ENCODE data around the gene EIF4EBP2.

Gene EIF4EBP2

GRCh38 chr10:70381471-70382421, 22.2 kb upstream of the EIF4EBP2 start:
- no peak for TF ChIP-seq CTCF (IDR thresholded peaks at IDR 0.05)

GRCh38 chr10:70391654-70392053, 12.3 kb upstream of the EIF4EBP2 start:
- TF ChIP-seq CTCF (IDR thresholded peaks at IDR 0.05): no peak

GRCh38 chr10:70396140-70396539, 7.8 kb upstream of the EIF4EBP2 start:
- no peak for TF ChIP-seq CTCF (IDR thresholded peaks at IDR 0.05)

- no peak for TF ChIP-seq CTCF (IDR thresholded peaks at IDR 0.05)
Measured at GRCh38 chr10:70399177-70399576, 4.8 kb upstream of the EIF4EBP2 start.

- TF ChIP-seq CTCF (IDR thresholded peaks at IDR 0.05): no peak
Measured at GRCh38 chr10:70403483-70404035, 386 bp upstream of the EIF4EBP2 start.

GRCh38 chr10:70404787-70405036, 767 bp downstream of the EIF4EBP2 start:
- no peak for TF ChIP-seq CTCF (IDR thresholded peaks at IDR 0.05)

- TF ChIP-seq CTCF (IDR thresholded peaks at IDR 0.05): no peak
Measured at GRCh38 chr10:70405037-70405824, 1.3 kb downstream of the EIF4EBP2 start.

Measured in LNCAP (cell line).